ENCODE results near the gene KRTAP4-16.
"Not testable (repeated sequence)": the region's sequence is repeated elsewhere in the genome, so short reads cannot be mapped to it uniquely, and the experiment has no call there.

KRTAP4-16 gene

GRCh38 chr17:41101586-41102259 lies at the start of gene KRTAP4-16:
KRTAP4-16 (minus strand) TSS chr17:41102209; CDS start chr17:41102209, 0 bp downstream.
- no peak for DNase-seq (ENCODE audit: low spot score)

GRCh38 chr17:41151525-41151924 lies 49.5 kb upstream of the KRTAP4-16 start:
- DNase-seq (ENCODE audit: low spot score) = no peak

DNA sequence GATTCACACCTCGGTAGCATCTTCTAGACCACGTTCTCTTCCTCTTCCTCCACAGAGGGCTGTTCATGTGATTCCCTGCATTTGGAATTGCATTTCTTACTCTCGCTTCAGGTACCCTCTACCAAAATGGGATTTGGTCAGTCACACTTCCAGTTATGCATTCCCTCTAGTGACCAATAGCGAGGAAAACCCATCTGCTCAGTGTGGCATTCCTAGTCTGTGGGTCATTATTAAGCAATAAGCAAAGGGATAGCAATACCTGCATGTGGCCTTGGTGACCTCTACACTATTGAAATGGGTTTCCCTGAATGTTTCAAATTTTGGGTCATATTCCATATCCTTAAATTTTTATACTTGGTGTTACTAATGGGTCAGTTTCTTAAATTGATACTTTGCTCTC lies 48.0 kb upstream of the KRTAP4-16 start:
- no peak for DNase-seq (ENCODE audit: low spot score)

DNA sequence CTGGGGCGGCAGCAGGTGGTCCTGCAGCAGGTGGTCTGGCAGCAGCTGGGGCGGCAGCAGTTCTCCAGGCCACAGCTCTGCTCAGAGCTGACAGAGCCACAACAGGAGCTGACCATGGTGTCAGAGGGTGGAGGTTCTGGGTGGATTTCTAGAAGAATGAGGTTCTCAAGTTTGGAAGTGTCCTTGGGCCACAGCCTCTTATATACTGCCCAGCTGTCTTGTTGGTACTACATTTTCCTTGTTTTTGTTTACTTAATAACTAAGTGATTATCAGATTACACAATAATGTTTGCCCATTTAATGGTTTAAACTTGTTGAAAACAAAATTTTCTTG lies 47.6 kb upstream of the KRTAP4-16 start, which contains the start of gene KRTAP4-5:
TSS of gene KRTAP4-5 (minus strand) at position 174 of the 334 bp plus-strand sequence. CDS start at position 116, 58 bp downstream.
- no peak for DNase-seq (ENCODE audit: low spot score)

DNA sequence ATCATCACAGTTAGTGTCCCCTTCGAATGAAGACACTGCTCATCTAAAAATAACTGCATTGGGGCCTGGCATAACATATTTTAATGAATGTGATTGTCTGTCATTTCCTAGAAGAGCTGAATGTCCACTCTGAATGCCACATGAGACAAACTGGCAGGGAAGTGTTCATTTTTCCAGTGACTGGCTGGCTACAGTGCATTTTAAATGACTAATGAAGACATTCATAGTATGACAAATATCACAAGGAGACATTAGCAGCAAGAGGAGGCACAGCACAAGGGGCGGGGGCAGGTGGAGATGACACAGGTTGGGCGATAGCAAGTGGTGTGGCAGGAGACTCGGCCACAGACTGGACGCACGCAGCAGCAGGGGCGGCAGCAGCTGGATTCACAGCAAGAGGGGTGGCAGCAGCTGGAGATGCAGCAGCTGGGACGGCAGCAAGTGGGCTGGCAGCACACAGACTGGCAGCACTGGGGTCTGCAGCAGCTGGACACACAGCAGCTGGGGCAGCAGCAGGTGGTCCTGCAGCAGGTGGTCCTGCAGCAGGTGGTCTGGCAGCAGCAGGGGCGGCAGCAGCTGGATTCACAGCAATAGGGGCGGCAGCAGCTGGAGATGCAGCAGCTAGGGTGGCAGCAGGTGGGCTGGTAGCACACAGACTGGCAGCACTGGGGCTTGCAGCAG lies 47.1 kb upstream of the KRTAP4-16 start:
- DNase-seq (ENCODE audit: low spot score) = not testable (repeated sequence)

DNA sequence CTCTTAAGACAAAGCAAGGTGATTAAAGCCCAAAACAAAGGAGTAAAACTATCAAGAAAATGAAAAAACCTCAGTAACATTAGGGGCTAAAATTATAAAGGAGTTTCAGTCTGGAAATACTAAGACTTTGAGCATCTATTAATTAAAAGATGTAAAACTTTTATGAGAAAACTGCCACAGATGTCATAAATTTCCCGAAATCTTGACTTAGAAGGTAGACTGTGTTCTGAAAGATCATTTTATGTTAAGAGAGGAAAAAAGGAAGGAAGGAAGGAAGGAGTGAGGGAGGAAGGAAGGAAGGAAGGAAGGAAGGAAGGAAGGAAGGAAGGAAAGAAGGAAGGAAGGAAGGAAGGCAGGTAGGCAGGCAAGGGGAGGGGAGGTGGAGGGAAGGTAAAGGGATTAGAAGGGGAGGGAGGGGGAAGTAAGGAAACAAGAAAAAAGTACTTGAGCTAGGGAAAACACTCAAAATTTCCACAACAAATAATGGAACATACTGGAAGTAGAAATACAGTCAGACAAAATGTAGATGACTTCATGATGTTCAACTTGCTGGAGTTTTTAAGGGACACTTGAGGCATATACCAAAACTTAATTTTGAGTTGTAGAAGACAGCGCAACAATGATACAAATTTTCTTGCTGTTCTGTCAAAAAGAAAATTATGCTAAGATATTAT lies 45.7 kb upstream of the KRTAP4-16 start:
- no peak for DNase-seq (ENCODE audit: low spot score)

DNA sequence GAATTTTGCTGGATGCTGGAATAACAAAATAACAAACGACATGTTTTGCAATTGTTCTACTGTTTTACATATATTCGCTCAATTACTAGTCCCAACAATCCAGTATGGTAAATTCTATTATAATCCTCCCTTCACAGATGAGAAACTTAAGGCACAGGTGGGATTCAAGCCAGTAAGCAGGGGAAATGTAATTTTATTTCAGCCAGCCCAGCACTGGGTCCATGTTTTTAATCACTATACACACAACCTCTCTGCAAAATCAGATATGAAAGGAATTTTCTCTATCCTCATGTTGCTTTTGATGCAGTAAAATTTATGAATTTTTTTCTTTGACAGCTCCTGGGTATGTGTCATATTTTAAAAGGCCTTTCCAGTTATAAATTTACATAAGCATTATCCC lies 43.3 kb upstream of the KRTAP4-16 start:
- no peak for DNase-seq (ENCODE audit: low spot score)

DNA sequence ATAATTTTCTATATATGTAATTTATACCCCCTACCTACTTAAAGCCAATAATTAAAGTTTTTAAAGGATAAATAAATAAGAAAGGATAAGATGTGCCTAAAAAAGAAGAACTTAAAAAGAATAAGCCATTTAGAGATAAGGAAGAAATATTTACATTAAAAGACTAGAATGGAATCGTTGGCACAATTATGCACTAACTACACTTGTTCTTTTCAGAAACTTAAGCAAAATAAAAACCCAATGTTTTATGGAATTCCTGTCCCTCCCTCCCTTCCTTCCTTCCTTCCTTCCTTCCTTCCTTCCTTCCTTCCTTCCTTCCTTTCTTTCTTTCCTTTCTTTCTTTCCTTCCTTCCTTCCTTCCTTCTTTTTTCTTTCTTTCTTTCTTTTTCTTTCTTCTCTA lies 42.8 kb upstream of the KRTAP4-16 start:
- DNase-seq (ENCODE audit: low spot score) = no peak

DNA sequence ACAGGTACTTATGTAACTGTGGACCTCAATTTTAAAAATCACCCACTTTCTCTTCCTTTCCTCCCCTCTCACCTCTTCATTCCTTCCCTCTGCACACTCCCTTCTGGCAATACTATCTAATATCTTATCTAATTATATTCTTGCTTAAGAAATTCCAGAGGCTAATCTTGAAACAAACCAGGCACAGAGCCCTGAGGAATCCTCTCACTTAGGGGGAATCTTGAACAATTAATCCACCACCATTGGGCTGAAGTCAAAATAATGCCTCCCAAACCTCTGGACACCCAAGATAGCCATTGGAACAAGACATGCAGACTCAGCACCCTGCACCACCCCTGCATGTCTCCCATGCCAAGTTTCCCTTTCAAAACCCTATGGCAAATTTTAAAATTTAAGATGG lies 39.4 kb upstream of the KRTAP4-16 start:
- DNase-seq (ENCODE audit: low spot score) = no peak

GRCh38 chr17:41140360-41141131 lies 38.5 kb upstream of the KRTAP4-16 start, which contains the start of gene KRTAP4-6:
KRTAP4-6 (minus strand) TSS chr17:41140544; CDS start chr17:41140487, 57 bp downstream.
- peak; percentile 35 for DNase-seq (ENCODE audit: low spot score)

DNA sequence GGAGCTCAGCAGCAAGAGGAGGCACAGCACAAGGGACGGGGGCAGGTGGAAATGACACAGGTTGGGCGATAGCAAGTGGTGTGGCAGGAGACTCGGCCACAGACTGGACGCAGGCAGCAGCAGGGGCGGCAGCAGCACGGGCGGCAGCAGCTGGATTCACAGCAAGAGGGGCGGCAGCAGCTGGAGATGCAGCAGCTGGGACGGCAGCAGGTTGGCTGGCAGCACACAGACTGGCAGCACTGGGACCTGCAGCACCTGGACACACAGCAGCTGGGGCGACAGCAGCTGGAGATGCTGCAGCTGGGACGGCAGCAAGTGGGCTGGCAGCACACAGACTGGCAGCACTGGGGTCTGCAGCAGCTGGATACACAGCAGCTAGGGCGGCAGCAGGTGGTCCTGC lies 37.9 kb upstream of the KRTAP4-16 start:
- DNase-seq (ENCODE audit: low spot score) = not testable (repeated sequence)

- peak; percentile 16 for DNase-seq (ENCODE audit: low spot score)
These were observed 32.1 kb upstream of the KRTAP4-16 start for GRCh38 chr17:41133880-41134735.

GRCh38 chr17:41131979-41132378 lies 30.0 kb upstream of the KRTAP4-16 start:
- no peak for DNase-seq (ENCODE audit: low spot score)

DNA sequence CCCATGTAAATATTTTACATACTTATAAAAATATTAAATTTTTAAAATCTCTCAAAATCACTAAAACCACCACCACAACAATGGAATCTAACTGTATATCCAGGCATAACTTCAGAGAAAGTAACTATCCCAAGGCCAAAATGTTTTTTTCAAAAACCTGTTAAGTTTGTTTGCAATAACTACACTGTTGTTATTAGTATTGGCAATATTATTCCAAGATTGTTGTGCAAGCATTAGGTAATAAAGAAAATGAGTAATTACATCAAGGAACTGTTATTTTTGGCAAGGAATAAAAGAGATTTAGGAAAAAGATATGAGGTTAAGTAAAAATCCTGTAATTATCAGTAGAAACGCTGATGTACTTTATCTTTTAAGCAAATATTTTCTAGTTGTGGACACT lies 25.4 kb upstream of the KRTAP4-16 start:
- no peak for DNase-seq (ENCODE audit: low spot score)

DNA sequence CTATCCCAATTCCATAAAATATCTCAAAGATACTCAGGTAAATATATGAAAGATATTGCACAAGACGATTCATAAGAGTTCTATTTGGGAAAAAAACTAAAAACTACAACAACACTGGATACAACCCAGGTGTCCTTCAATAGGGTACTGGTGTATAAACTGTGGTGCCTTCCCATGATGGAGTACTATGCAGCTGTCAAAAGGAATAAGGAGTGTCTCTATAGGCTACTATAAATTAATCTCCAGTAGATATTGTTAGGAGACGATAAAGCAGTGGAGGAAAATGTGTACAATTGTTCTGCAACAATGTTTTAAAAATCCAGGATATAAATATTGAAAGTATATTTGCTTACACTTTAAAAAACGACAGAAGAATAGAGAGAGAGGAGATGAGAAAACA lies 24.4 kb upstream of the KRTAP4-16 start:
- no peak for DNase-seq (ENCODE audit: low spot score)

DNA sequence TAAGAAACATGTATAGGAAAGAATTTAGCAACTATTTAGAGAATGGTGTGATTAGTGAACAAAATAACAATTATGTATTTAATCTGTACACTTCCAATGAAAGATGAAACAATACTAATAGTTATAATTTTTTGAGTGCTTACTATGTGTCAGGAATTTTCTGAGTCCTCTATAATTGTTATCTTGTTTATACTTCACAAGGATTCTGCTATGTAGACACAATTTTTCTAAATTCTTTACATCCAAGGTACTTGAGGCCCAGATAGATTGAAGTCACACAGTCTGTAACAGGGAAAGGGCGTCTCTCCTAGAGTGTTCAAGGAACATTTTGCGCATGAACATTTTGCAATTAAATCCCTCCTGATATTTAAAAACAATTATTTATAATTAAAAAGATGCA lies 23.1 kb upstream of the KRTAP4-16 start:
- no peak for DNase-seq (ENCODE audit: low spot score)

GRCh38 chr17:41123991-41124371 lies 22.0 kb upstream of the KRTAP4-16 start, which contains the start of gene KRTAP4-12:
KRTAP4-12 (minus strand) TSS chr17:41124182; CDS start chr17:41124122, 60 bp downstream.
- not testable (repeated sequence) for DNase-seq (ENCODE audit: low spot score)

- not testable (repeated sequence) for DNase-seq (ENCODE audit: low spot score)
These were observed 21.4 kb upstream of the KRTAP4-16 start for GRCh38 chr17:41123292-41123990.

DNA sequence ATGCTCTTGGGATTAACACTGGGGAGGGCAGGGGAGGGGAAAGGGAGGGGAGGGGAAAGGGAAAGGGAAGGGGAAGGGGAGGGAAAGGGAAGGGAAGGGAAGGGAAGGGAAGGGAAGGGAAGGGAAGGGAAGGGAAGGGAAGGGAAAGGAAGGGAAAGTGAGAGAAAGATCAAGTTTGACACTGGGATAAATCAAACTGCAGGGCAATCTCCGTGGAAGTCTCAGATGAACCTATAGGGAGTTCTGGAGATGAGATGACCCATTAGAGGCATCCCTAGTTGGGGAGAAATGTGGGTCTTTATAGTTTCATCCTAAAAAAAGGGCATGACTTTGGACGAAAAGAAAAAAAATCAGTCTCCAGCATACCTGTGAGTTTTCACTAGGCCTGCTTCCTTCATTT lies 19.7 kb upstream of the KRTAP4-16 start:
- DNase-seq (ENCODE audit: low spot score) = no peak
